ENCODE measurements around the gene MPV17L2.

DNA sequence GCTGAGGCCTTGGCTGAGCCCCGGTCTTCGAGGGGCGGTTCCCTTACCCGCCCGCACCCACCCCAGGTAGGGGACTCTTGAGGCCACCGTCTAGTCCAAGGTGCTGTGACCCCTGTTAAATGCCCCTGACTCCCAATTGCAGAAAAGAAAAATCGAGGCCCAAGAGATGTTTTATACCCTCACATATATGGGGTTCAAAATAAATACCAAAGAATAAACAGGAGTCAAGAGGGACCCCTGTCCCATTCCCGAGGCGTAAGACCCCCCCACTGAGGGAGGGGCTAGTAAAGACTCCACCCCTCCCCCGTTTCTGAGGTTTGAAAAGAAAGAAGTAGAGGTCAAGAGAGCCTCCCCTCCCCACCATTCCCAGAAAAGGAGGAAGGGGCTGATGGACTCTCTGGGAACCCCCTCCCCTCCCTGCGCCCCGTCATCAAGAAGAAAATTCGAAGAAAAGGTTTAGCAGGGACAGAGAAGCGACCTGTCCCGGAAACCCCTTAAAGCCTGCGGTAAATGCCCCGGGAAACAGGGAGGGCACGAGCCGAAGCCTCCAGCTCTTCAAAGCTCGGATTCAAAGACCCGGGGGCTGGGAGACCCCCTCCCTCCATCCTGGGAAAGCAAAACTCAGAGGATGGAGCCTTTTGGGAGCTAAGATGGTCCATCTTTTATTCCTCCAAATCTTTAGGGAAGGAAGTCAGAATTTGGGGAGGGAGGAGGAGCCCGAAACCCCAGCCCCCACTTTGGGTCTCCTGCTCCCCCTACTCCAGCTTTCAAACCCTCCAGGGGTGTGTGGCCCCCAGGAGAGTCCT is 11.6 kb downstream of the MPV17L2 start:
- TF ChIP-seq POLR2A (IDR thresholded peaks at IDR 0.05; ENCODE audit: low read depth, low read length) (no peak), POLR2AphosphoS5 (IDR thresholded peaks at IDR 0.05; ENCODE audit: low read depth, low read length) (no peak), TAF1 (IDR thresholded peaks at IDR 0.05; ENCODE audit: low read depth, low read length) (no peak)
